Chondrocyte (in vitro differentiated cells): ENCODE measurements around the gene ID2. TPM values are rescaled to one million over a fixed set of nuclear protein-coding genes. Genes with fewer than 3 reads are reported as not detected.

Experiments used
- DNase-seq: peaks from one replicate; pipeline ENCODE4 v3.0.0; 2021; ENCODE audit warnings: mixed read lengths, low spot score
- H3K27ac Mint-ChIP-seq: one replicate; pipeline ENCODE4 v1.8.0; 2021; ENCODE audit warnings: mild to moderate bottlenecking, moderate library complexity, mixed read lengths; ENCODE audit not compliant: unreplicated experiment
- H3K27me3 Mint-ChIP-seq: 2 replicates; pipeline ENCODE4 v1.8.0; 2021; ENCODE audit warnings: low read depth, mixed read lengths
- H3K36me3 Mint-ChIP-seq: 2 replicates; pipeline ENCODE4 v1.8.0; 2021; ENCODE audit warnings: low read depth, mixed read lengths
- H3K4me1 Mint-ChIP-seq: 2 replicates; pipeline ENCODE4 v1.8.0; 2021; ENCODE audit warnings: low read depth, mild to moderate bottlenecking, mixed read lengths
- H3K4me3 Mint-ChIP-seq: one replicate; pipeline ENCODE4 v1.8.0; 2021; ENCODE audit warnings: mild to moderate bottlenecking, moderate library complexity, mixed read lengths; ENCODE audit not compliant: unreplicated experiment
- H3K9me3 Mint-ChIP-seq: 2 replicates; pipeline ENCODE4 v1.8.0; 2021; ENCODE audit warnings: low read depth, mixed read lengths
- CTCF ChIP-seq: fragments of 200-600 bp; sonication (generic); IDR thresholded peaks from 2 replicates; pipeline ENCODE4 v1.5.0; 2021; ENCODE audit warnings: antibody characterized with exemption, mild to moderate bottlenecking, moderate library complexity
- long read RNA-seq: library from polyadenylated mRNA; stranded (forward); transcript quantifications from one replicate; pipeline ENCODE4 v2.0.0, GENCODE V29; 2021
- total RNA-seq: library from RNA; stranded (reverse); gene quantifications from 3 replicates; pipeline ENCODE4 v1.2.1, GENCODE V29; 2021

The ID2 gene
- 23.1 to 50.5 TPM (median 23.2 TPM) in 3 replicates for total RNA-seq
- long read RNA-seq, transcript ID2-203 (3 exons, 1,362 nt) = major isoform, 19 of 22 reads
- long read RNA-seq, partial matches to known transcripts = 0 of 22 reads
- long read RNA-seq, other reads (novel, unspliced or antisense) = 3 of 22 reads

DNA sequence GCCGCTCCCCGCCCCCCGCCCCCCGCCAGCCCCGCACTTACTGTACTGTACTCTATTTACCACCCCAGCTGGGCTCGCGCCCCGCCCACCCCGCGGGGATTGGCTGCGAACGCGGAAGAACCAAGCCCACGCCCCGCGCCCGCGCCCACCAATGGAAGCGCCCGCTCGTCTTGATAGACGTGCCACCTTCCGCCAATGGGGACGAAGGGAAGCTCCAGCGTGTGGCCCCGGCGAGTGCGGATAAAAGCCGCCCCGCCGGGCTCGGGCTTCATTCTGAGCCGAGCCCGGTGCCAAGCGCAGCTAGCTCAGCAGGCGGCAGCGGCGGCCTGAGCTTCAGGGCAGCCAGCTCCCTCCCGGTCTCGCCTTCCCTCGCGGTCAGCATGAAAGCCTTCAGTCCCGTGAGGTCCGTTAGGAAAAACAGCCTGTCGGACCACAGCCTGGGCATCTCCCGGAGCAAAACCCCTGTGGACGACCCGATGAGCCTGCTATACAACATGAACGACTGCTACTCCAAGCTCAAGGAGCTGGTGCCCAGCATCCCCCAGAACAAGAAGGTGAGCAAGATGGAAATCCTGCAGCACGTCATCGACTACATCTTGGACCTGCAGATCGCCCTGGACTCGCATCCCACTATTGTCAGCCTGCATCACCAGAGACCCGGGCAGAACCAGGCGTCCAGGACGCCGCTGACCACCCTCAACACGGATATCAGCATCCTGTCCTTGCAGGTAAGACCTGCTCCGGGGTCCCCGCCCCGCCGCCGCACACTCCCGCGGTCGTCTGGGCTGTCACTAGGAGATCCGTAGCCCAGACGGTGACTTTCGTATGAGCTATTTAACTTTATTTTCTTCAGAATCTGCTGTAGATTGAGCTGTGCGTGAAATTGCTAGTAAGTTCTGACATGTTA lies at the start of gene ID2:
TSS of gene ID2 (plus strand) at position 271 of the 907 bp plus-strand sequence. CDS start at position 381, 110 bp downstream.
- peaks cover 52% of the 10 kb centered on the region for H3K4me1 Mint-ChIP-seq
- H3K27ac Mint-ChIP-seq = peak within 1 kb of the TSS; percentile 94
- H3K27me3 Mint-ChIP-seq = no peaks in the 10 kb centered on the region
- peak; percentile 36 for TF ChIP-seq CTCF
- DNase-seq = peak; percentile 99
- H3K36me3 Mint-ChIP-seq = no peaks in the 10 kb centered on the region
- H3K9me3 Mint-ChIP-seq = no peaks in the 10 kb centered on the region
- H3K4me3 Mint-ChIP-seq = peak within 1 kb of the TSS; percentile 95

- no peaks in the 10 kb centered on the region for H3K9me3 Mint-ChIP-seq
- peak; percentile 56 for DNase-seq
- H3K27ac Mint-ChIP-seq = no peak overlapping the region
- H3K27me3 Mint-ChIP-seq = no peaks in the 10 kb centered on the region
- no peaks in the 10 kb centered on the region for H3K36me3 Mint-ChIP-seq
- no peak for TF ChIP-seq CTCF
- no peak overlapping the region for H3K4me3 Mint-ChIP-seq
- peaks cover 27% of the 10 kb centered on the region for H3K4me1 Mint-ChIP-seq
Measured at GRCh38 chr2:8632755-8633154, 49.1 kb upstream of the ID2 start.

- DNase-seq = peak; percentile 71
- Mint-ChIP-seq H3K36me3 (no peaks in the 10 kb centered on the region), H3K4me1 (peaks cover 27% of the 10 kb centered on the region), H3K27ac (peak overlapping the region; percentile 81), H3K9me3 (no peaks in the 10 kb centered on the region), H3K4me3 (no peak overlapping the region), H3K27me3 (no peaks in the 10 kb centered on the region)
- no peak for TF ChIP-seq CTCF
Measured at GRCh38 chr2:8633186-8633734, 48.6 kb upstream of the ID2 start.

- no peak overlapping the region for H3K4me3 Mint-ChIP-seq
- H3K4me1 Mint-ChIP-seq = peaks cover 27% of the 10 kb centered on the region
- H3K27me3 Mint-ChIP-seq = no peaks in the 10 kb centered on the region
- H3K36me3 Mint-ChIP-seq = no peaks in the 10 kb centered on the region
- H3K9me3 Mint-ChIP-seq = no peaks in the 10 kb centered on the region
- no peak for TF ChIP-seq CTCF
- H3K27ac Mint-ChIP-seq = peak overlapping the region; percentile 81
- peak; percentile 62 for DNase-seq
Measured at GRCh38 chr2:8633735-8634313, 48.0 kb upstream of the ID2 start.
